Measurements from ENCODE around the gene CCL22. TPM values are rescaled to one million over a fixed set of nuclear protein-coding genes. Genes with fewer than 3 reads are reported as not detected.

The CCL22 gene
- total and polyA plus RNA-seq, 2 donors (not counting 3 experiments of a cell fraction or from before 2014, with no cell fraction given) = not detected

DNA sequence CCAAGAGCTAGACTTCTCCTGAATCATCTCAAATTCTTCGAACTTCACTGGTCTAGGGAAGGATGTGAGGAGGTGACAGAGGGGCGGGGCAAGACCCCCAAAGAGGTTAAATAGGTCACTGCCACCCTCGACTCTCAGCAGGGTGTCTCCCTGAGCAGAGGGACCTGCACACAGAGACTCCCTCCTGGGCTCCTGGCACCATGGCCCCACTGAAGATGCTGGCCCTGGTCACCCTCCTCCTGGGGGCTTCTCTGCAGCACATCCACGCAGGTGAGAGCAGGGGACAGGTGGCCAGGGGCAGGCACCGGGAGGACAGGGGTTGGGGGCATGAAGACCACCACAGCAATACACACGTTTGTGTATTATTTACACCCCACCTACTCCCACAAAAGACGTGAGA, 55.1 kb downstream of the CCL22 start:
- Histone ChIP-seq H3K9me3 (replicated peaks; ENCODE audit: control insufficient read depth, insufficient read depth, low read length) (no peaks in the 10 kb centered on the region), H3K27me3 (ENCODE audit: control insufficient read depth in 2 of 2, insufficient read depth in 2 of 2, low read length in 2 of 2) (no peaks in the 10 kb centered on the region), H3K4me2 (ENCODE audit: insufficient read depth, low read length) (no peak overlapping the region), H3K4me3 (replicated peaks in 1 of 3; ENCODE audit: insufficient read depth in 1 of 3, low read depth in 1 of 3, low read length in 3 of 3) (no peak overlapping the region), H3K79me2 (ENCODE audit: control insufficient read depth, insufficient read depth, low read length) (no peaks in the 10 kb centered on the region), H3K9ac (replicated peaks; ENCODE audit: extremely low read depth, insufficient read depth, low read length) (no peak overlapping the region), H4K20me1 (replicated peaks; ENCODE audit: control insufficient read depth, extremely low read depth, insufficient read depth, low read length) (no peaks in the 10 kb centered on the region), H3K27ac (ENCODE audit: insufficient read depth, low read depth, low read length) (no peak overlapping the region), H2AFZ (ENCODE audit: low read depth, low read length) (no peak overlapping the region), H3K4me1 (ENCODE audit: control insufficient read depth, extremely low read depth, insufficient read depth, low read length) (peaks cover 16% of the 10 kb centered on the region), H3K9me1 (replicated peaks; ENCODE audit: control insufficient read depth, extremely low read depth, insufficient read depth, low read length) (no peaks in the 10 kb centered on the region), H3K36me3 (ENCODE audit: control insufficient read depth in 2 of 2, extremely low read depth in 1 of 2, insufficient read depth in 2 of 2, low read length in 2 of 2) (no peaks in the 10 kb centered on the region)
- DNase-seq (ENCODE audit: low read depth, low spot score) (no peak), FAIRE-seq (no peak)
- TF ChIP-seq GATA2 (IDR thresholded peaks at IDR 0.05; ENCODE audit: insufficient read depth, insufficient read length, low read depth, low read length) = no peak
- TF ChIP-seq, protein P1, sequence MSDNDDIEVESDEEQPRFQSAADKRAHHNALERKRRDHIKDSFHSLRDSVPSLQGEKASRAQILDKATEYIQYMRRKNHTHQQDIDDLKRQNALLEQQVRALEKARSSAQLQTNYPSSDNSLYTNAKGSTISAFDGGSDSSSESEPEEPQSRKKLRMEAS (IDR thresholded peaks at IDR 0.05; ENCODE audit: insufficient read depth, insufficient read length) = no peak
- TF ChIP-seq MYC (IDR thresholded peaks at IDR 0.05; ENCODE audit: low read depth, low read length) = no peak
- TF ChIP-seq POLR2A (IDR thresholded peaks at IDR 0.05; ENCODE audit: low read depth, low read length) = no peak
- TF ChIP-seq EZH2 (IDR thresholded peaks at IDR 0.05; ENCODE audit: borderline replicate concordance, low read depth, low read length, severe bottlenecking) = no peak
- TF ChIP-seq JUN (IDR thresholded peaks at IDR 0.05; ENCODE audit: borderline replicate concordance, insufficient read depth, insufficient read length, low read depth) = no peak
- TF ChIP-seq FOS (IDR thresholded peaks at IDR 0.05; ENCODE audit: borderline replicate concordance, insufficient read depth, low read length) = no peak
- TF ChIP-seq POLR2AphosphoS5 (IDR thresholded peaks at IDR 0.05; ENCODE audit: insufficient read depth, low read depth, low read length) = no peak
- TF ChIP-seq, protein P2, sequence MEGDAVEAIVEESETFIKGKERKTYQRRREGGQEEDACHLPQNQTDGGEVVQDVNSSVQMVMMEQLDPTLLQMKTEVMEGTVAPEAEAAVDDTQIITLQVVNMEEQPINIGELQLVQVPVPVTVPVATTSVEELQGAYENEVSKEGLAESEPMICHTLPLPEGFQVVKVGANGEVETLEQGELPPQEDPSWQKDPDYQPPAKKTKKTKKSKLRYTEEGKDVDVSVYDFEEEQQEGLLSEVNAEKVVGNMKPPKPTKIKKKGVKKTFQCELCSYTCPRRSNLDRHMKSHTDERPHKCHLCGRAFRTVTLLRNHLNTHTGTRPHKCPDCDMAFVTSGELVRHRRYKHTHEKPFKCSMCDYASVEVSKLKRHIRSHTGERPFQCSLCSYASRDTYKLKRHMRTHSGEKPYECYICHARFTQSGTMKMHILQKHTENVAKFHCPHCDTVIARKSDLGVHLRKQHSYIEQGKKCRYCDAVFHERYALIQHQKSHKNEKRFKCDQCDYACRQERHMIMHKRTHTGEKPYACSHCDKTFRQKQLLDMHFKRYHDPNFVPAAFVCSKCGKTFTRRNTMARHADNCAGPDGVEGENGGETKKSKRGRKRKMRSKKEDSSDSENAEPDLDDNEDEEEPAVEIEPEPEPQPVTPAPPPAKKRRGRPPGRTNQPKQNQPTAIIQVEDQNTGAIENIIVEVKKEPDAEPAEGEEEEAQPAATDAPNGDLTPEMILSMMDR (IDR thresholded peaks at IDR 0.05; ENCODE audit: extremely low read depth in 1 of 2, insufficient read depth in 1 of 2, low read depth in 1 of 2, low read length in 2 of 2) = no peak
- intact Hi-C loops (cut with micrococcal nuclease) = no loop called here
- ChIA-PET POLR2A (interaction anchor here (0.7 kb wide), 2 partner anchors 110 to 499 kb away, joined by 4 to 8 read pairs; no protein-coding TSS in a partner anchor), CTCF (interaction anchor here (0.6 to 16.2 kb wide), 3 partner anchors 12 to 362 kb away, joined by 3 to 507 read pairs (median 3); no protein-coding TSS in a partner anchor)
- no TSS peak for BruUV-seq (replicated peaks)
- dilution Hi-C loops (cut with MboI; ENCODE audit: extremely low pct_ligation_motif_present, low sequenced_read_pairs) = loop anchor here (25.0 kb wide), 1 partner anchor 101 kb away; no protein-coding TSS in a partner anchor

Small RNAs within 50 kb of the gene (small RNA-seq; reads per million reads assigned to genes)
- not detected for gene AC108081.1 (ENCODE audit: insufficient read depth, insufficient read length, low read depth, low replicate concordance)

Other genes starting within 250 kb of the CCL22 start
- 91.8 and 98.2 TPM in 2 replicates for gene PSME3IP1, start 172.7 kb upstream of the CCL22 start, total RNA-seq
- 82.6 and 86.2 TPM in 2 replicates for gene PSME3IP1, start 172.7 kb upstream of the CCL22 start, polyA plus RNA-seq
- 55.1 and 55.8 TPM in 2 replicates for gene RSPRY1, start 172.5 kb upstream of the CCL22 start, total RNA-seq
- gene RSPRY1, start 172.5 kb upstream of the CCL22 start, polyA plus RNA-seq = 23.6 and 28.5 TPM in 2 replicates
- gene ARL2BP, start 113.5 kb upstream of the CCL22 start, total RNA-seq = 76.7 and 80.4 TPM in 2 replicates
- gene ARL2BP, start 113.5 kb upstream of the CCL22 start, polyA plus RNA-seq = 103 and 111 TPM in 2 replicates
- 3.1 and 4.4 TPM in 2 replicates for gene PLLP, start 74.1 kb upstream of the CCL22 start, total RNA-seq
- gene PLLP, start 74.1 kb upstream of the CCL22 start, polyA plus RNA-seq = 14.4 and 19.3 TPM in 2 replicates
- 1.2 and 2.3 TPM in 2 replicates for gene CX3CL1, start 13.7 kb downstream of the CCL22 start, total RNA-seq
- gene CX3CL1, start 13.7 kb downstream of the CCL22 start, polyA plus RNA-seq = 2.0 TPM in 2 replicates
- not detected in 2 replicates for gene CCL17, start 46.0 kb downstream of the CCL22 start, total RNA-seq
- gene CCL17, start 46.0 kb downstream of the CCL22 start, polyA plus RNA-seq = not detected in 2 replicates
- 70.9 and 77.9 TPM in 2 replicates for gene CIAPIN1, start 88.6 kb downstream of the CCL22 start, total RNA-seq
- 70.7 and 74.6 TPM in 2 replicates for gene CIAPIN1, start 88.6 kb downstream of the CCL22 start, polyA plus RNA-seq
- gene COQ9, start 88.7 kb downstream of the CCL22 start, total RNA-seq = 42.1 and 42.5 TPM in 2 replicates
- gene COQ9, start 88.7 kb downstream of the CCL22 start, polyA plus RNA-seq = 78.3 and 83.6 TPM in 2 replicates
- 60.2 and 65.2 TPM in 2 replicates for gene POLR2C, start 103.9 kb downstream of the CCL22 start, total RNA-seq
- 115 and 129 TPM in 2 replicates for gene POLR2C, start 103.9 kb downstream of the CCL22 start, polyA plus RNA-seq
- 22.3 and 24.4 TPM in 2 replicates for gene DOK4, start 127.7 kb downstream of the CCL22 start, total RNA-seq
- 22.5 and 23.4 TPM in 2 replicates for gene DOK4, start 127.7 kb downstream of the CCL22 start, polyA plus RNA-seq
- gene CCDC102A, start 177.8 kb downstream of the CCL22 start, total RNA-seq = 6.6 and 7.8 TPM in 2 replicates
- gene CCDC102A, start 177.8 kb downstream of the CCL22 start, polyA plus RNA-seq = 12.0 and 12.2 TPM in 2 replicates
- gene ADGRG5, start 183.9 kb downstream of the CCL22 start, total RNA-seq = not detected in 2 replicates
- gene ADGRG5, start 183.9 kb downstream of the CCL22 start, polyA plus RNA-seq = not detected in 2 replicates